Measurements from ENCODE around the gene MYORG.
"Not testable (repeated sequence)": the region's sequence is repeated elsewhere in the genome, so short reads cannot be mapped to it uniquely, and the experiment has no call there.

The MYORG gene

DNA sequence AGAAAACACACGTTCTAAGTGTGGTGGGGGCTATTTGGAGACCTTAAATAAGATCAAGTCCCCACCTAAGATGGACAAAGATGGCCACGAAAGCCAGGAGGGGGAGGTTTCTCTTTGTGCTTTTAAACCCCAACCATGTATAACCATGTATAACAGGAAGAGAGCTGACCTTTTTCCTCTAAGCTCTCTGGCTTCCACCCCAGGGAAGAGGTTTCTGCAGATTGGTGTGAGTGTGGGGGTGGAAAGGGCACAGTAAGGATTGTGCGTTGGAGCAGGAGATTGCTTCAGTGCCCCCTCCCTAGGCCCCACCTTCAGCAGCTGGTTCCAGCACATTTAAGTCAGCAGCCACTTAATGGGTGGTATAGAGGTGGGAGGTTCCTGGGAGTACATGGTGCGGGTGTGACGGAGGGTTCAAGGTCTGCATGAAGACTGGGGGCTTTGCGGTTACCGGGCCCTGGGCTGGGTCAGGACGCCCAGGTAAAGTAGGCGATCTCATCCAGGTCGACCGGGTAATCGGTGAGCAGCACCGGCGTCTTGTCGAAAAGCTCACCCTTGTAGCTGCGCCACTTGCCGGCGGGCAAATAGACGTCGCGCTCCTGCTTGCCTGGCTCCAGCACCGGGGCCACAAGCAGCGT is 6.2 kb downstream of the MYORG start:
- DNase-seq (ENCODE audit: low read depth in 2 of 2), result no peak
- TF ChIP-seq, protein P1, sequence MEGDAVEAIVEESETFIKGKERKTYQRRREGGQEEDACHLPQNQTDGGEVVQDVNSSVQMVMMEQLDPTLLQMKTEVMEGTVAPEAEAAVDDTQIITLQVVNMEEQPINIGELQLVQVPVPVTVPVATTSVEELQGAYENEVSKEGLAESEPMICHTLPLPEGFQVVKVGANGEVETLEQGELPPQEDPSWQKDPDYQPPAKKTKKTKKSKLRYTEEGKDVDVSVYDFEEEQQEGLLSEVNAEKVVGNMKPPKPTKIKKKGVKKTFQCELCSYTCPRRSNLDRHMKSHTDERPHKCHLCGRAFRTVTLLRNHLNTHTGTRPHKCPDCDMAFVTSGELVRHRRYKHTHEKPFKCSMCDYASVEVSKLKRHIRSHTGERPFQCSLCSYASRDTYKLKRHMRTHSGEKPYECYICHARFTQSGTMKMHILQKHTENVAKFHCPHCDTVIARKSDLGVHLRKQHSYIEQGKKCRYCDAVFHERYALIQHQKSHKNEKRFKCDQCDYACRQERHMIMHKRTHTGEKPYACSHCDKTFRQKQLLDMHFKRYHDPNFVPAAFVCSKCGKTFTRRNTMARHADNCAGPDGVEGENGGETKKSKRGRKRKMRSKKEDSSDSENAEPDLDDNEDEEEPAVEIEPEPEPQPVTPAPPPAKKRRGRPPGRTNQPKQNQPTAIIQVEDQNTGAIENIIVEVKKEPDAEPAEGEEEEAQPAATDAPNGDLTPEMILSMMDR (IDR thresholded peaks at IDR 0.05; ENCODE audit: low read depth, low read length), result no peak
- H3K4me3 ChIP-seq (replicated peaks in 1 of 2; ENCODE audit: low read depth in 2 of 2, low read length in 2 of 2), result no peak overlapping the region

DNA sequence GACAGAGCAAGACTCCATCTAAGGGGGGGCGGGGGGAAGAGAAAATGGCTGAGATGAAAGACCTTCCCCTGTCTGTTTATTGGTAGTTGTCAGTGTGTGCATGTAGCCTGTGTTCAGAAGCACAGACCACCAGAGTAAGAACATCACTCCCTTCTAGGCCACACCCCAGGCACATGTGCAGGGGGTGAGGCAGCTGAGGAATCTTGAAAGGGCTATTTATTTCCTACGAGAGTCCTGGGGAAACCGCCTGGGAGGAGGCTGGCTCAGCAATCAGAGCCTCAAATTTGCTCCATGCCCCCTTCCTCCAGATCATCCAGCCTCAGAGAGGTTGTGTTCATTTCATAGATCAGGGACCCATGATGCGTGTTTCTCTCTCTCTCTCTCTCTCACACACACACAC is 7.1 kb downstream of the MYORG start:
- DNase-seq (ENCODE audit: low read depth in 2 of 2), result no peak
- TF ChIP-seq, protein P1 (IDR thresholded peaks at IDR 0.05; ENCODE audit: low read depth, low read length), result no peak
- H3K4me3 ChIP-seq (replicated peaks in 1 of 2; ENCODE audit: low read depth in 2 of 2, low read length in 2 of 2), result no peak overlapping the region

DNA sequence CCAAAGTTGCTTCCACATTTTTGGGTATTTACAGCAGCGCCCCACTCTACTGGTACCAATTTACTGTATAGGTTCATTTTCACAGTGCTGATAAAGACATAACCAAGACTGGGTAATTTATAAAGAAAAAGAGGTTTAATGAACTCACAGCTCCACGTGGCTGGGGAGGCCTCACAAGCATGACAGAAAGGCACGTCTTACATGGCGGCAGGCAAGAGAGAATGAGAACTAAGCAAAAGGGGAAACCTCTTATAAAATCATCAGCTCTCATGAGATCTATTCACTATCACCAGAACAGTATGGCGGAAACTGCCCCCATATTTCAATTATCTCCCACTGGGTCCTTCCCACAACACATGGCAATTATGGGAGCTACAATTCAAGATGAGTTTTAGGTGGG is 7.9 kb downstream of the MYORG start:
- not testable (repeated sequence) for H3K4me3 ChIP-seq (replicated peaks in 1 of 2; ENCODE audit: low read depth in 2 of 2, low read length in 2 of 2); DNase-seq (ENCODE audit: low read depth in 2 of 2)

DNA sequence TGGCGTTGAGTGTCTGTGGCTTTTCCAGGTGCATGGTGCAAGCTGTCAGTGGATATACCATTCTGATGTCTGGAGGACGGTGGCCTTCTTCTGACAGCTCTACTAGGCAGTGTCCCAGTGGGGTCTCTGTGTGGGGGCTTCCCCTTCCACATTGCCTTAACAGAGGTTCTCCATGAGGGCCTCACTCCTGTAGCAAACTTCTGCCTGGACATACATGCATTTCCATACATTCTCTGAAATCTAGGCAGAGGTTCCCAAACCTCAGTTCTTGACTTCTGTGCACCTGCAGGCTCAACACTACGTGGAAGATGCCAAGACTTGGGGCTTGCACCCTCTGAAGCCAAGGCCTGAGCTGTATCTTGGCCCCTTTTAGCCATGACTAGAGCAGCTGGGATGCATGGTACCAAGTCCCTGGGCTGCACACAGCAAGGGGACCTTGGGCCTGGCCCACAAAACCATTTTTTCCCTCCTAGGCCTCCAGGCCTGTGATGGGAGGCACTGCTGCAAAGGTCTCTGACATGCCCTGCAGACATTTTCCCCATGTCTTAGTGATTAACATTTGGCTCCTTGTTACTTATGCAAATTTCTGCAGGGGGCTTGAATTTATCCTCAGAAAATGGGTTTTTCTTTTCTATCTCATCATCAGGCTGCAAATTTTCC is 8.8 kb downstream of the MYORG start:
- not testable (repeated sequence) for H3K4me3 ChIP-seq (replicated peaks in 1 of 2; ENCODE audit: low read depth in 2 of 2, low read length in 2 of 2); DNase-seq (ENCODE audit: low read depth in 2 of 2)

DNA sequence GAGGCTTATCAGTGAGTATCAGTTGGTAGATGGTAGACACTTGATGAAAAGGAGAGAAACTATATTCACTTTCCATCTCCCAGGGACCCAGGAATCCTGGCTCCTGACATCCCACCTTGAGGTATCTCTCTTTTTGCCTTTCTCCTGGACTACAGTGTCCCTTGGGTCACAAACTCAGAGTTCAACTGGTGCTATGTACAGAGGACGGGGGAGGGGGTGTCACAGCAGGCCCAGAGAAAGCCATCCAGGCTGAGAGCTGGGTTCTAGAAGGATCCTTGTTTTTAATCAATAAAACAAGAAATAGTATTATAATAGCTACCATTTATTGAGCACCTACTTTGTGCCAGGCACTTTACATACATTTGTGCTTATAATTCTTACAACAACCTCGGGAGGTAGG is 10.3 kb downstream of the MYORG start:
- H3K4me3 ChIP-seq (replicated peaks in 1 of 2; ENCODE audit: low read depth in 2 of 2, low read length in 2 of 2), result no peak overlapping the region
- DNase-seq (ENCODE audit: low read depth in 2 of 2), result no peak
- TF ChIP-seq, protein P1 (IDR thresholded peaks at IDR 0.05; ENCODE audit: low read depth, low read length), result no peak

DNA sequence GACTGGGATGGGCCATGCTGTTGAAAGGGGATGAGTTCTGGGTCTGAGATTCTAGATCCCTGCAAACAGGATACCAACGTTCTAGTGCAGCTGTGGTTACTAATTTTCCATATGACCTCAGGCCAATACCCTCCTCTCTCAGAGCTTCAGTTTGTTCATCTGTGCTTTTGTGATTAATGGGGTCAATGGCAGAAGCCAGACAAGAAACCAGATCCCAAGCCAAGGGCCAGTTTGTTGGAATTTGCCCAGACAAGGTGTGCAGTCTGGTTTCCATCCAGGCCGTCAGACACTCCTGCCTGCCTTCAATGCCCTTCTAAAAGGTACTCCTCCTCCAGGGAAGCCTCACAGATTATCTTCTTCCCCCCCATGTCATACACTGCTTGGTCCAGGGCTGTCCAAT is 11.4 kb downstream of the MYORG start:
- TF ChIP-seq, protein P1 (IDR thresholded peaks at IDR 0.05; ENCODE audit: low read depth, low read length), result no peak
- no peak overlapping the region for H3K4me3 ChIP-seq (replicated peaks in 1 of 2; ENCODE audit: low read depth in 2 of 2, low read length in 2 of 2)
- no peak for DNase-seq (ENCODE audit: low read depth in 2 of 2)

DNA sequence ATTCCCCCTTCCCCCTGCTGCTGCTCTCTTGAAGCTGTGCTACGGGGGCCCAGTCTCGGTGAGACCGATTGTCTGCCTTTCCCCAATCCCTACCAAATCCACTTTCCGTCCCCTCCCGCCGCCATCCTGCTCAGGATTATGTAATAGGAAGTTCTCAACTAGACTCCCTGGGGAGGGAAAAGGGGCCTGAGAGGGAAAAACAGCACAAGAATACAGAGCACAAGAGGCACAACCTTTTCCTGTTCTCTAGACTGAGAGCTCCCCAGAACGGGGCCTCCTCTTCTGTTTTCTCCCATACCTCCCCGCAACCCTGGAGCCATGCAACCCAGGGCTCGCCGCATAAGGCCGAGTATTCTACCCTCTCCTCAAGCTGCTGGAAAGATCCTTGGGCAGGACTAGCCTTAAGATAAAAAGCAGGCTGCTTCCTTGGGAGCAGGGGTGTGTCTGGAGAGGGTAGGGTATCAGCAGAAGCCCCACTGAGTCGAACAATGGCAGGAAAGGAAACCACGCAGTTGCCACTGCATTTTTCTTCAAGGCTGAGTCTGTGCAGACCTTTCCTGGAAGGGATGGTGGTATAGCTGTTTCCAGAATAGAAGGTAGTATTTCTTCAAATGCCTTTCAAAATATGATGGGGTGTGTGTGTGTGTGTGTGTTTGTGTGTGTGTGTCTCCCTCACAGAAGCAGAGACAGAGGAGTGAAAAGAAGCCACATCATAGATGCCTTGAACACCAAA is 12.9 kb downstream of the MYORG start:
- peak; percentile 72 to 82 for DNase-seq (ENCODE audit: low read depth in 2 of 2)
- TF ChIP-seq, protein P1 (IDR thresholded peaks at IDR 0.05; ENCODE audit: low read depth, low read length), result no peak
- H3K4me3 ChIP-seq (replicated peaks in 1 of 2; ENCODE audit: low read depth in 2 of 2, low read length in 2 of 2), result no peak overlapping the region
